MM.1S (cell line): ENCODE results near the gene NTRK3.

ENCODE experiments used
- DNase-seq: peaks from one replicate; pipeline ENCODE4 v3.0.0-alpha.2; 2015
- H2AFZ ChIP-seq: fragments of 300-600 bp; sonication (generic); 2 replicates; pipeline ENCODE4 v1.6.0; 2016; ENCODE audit warnings: antibody characterized with exemption, low read length
- H3F3A ChIP-seq: fragments of 300-600 bp; sonication (generic); 2 replicates; pipeline ENCODE4 v1.6.1; 2016; ENCODE audit warnings: mild to moderate bottlenecking, antibody characterized with exemption, low read length, moderate library complexity, mixed read lengths; ENCODE audit not compliant: insufficient read depth
- H3K27ac ChIP-seq: fragments of 300-600 bp; sonication (generic); 2 replicates; pipeline ENCODE4 v1.5.1; 2016; ENCODE audit warnings: mild to moderate bottlenecking, low read length
- H3K27me3 ChIP-seq: fragments of 300-600 bp; sonication (generic); replicated peaks from 2 replicates; pipeline ENCODE4 v1.6.0; 2016; ENCODE audit warnings: low read length; ENCODE audit not compliant: insufficient read depth
- H3K36me3 ChIP-seq: fragments of 300-600 bp; sonication (generic); replicated peaks from 2 replicates; pipeline ENCODE4 v1.6.1; 2016; ENCODE audit warnings: mild to moderate bottlenecking, low read length, mixed read lengths; ENCODE audit not compliant: insufficient read depth
- H3K4me1 ChIP-seq: fragments of 300-600 bp; sonication (generic); 2 replicates; pipeline ENCODE4 v1.6.1; 2016; ENCODE audit warnings: low read length, mixed read lengths
- H3K4me2 ChIP-seq: fragments of 300-600 bp; sonication (generic); 2 replicates; pipeline ENCODE4 v1.6.0; 2016; ENCODE audit warnings: low read depth, low read length
- H3K4me3 ChIP-seq: fragments of 300-600 bp; sonication (generic); 2 replicates; pipeline ENCODE4 v1.5.1; 2016; ENCODE audit warnings: low read length, mixed read lengths
- H3K79me2 ChIP-seq: fragments of 300-600 bp; sonication (generic); 2 replicates; pipeline ENCODE4 v1.6.1; 2016; ENCODE audit warnings: mixed run types, low read length, mixed read lengths
- H3K9ac ChIP-seq: fragments of 300-600 bp; sonication (generic); 2 replicates; pipeline ENCODE4 v1.6.1; 2016; ENCODE audit warnings: low read length, mixed read lengths
- H3K9me2 ChIP-seq: fragments of 300-600 bp; sonication (generic); replicated peaks from 2 replicates; pipeline ENCODE4 v1.6.1; 2016; ENCODE audit warnings: mild to moderate bottlenecking, low read length, mixed read lengths; ENCODE audit not compliant: insufficient read depth
- H3K9me3 ChIP-seq: fragments of 300-600 bp; sonication (generic); replicated peaks from 2 replicates; pipeline ENCODE4 v1.6.1; 2016; ENCODE audit warnings: mild to moderate bottlenecking, low read length, mixed read lengths; ENCODE audit not compliant: insufficient read depth
- H4K20me1 ChIP-seq: fragments of 300-600 bp; sonication (generic); 2 replicates; pipeline ENCODE4 v1.6.1; 2016; ENCODE audit warnings: mild to moderate bottlenecking, low read length, moderate library complexity, mixed read lengths; ENCODE audit not compliant: insufficient read depth
- CTCF ChIP-seq: fragments of 300-600 bp; sonication (generic); IDR thresholded peaks from 2 replicates; pipeline ENCODE4 v1.5.1; 2016; ENCODE audit warnings: antibody characterized with exemption, low read length, mixed read lengths
- EZH2 ChIP-seq: fragments of 300-600 bp; sonication (generic); optimal IDR thresholded peaks from 2 replicates; pipeline ENCODE3; 2017; ENCODE audit warnings: low read depth, mild to moderate bottlenecking, antibody characterized with exemption, low read length, mixed read lengths
- EZH2phosphoT487 ChIP-seq: fragments of 300-600 bp; sonication (generic); IDR thresholded peaks from 2 replicates; pipeline ENCODE4 v1.6.1; 2018; ENCODE audit warnings: antibody characterized with exemption, low read length

The NTRK3 gene

GRCh38 chr15:87929841-87930240, 326.7 kb downstream of the NTRK3 start:
- no peaks in the 10 kb centered on the region for H3K36me3 ChIP-seq
- H3K9ac ChIP-seq: no peak overlapping the region
- H3K27me3 ChIP-seq: no peaks in the 10 kb centered on the region
- no peak overlapping the region for H3K4me3 ChIP-seq
- H2AFZ ChIP-seq: no peak overlapping the region
- H3K4me1 ChIP-seq: no peaks in the 10 kb centered on the region
- TF ChIP-seq EZH2 (no peak), CTCF (no peak), EZH2phosphoT487 (no peak)
- H4K20me1 ChIP-seq: no peaks in the 10 kb centered on the region
- H3K9me2 ChIP-seq: no peaks in the 10 kb centered on the region
- no peaks in the 10 kb centered on the region for H3K79me2 ChIP-seq
- DNase-seq: no peak
- H3K27ac ChIP-seq: no peak overlapping the region
- H3K9me3 ChIP-seq: no peaks in the 10 kb centered on the region
- no peaks in the 10 kb centered on the region for H3F3A ChIP-seq
- H3K4me2 ChIP-seq: no peak overlapping the region

GRCh38 chr15:87924433-87924832, 332.1 kb downstream of the NTRK3 start:
- Histone ChIP-seq H3K9me3 (no peaks in the 10 kb centered on the region), H3K79me2 (no peaks in the 10 kb centered on the region), H3K27me3 (no peaks in the 10 kb centered on the region), H4K20me1 (no peaks in the 10 kb centered on the region), H3K4me3 (no peak overlapping the region), H3K4me1 (no peaks in the 10 kb centered on the region), H3F3A (no peaks in the 10 kb centered on the region), H3K36me3 (no peaks in the 10 kb centered on the region), H3K27ac (no peak overlapping the region), H3K4me2 (no peak overlapping the region), H3K9ac (no peak overlapping the region), H3K9me2 (no peaks in the 10 kb centered on the region), H2AFZ (no peak overlapping the region)
- no peak for DNase-seq
- TF ChIP-seq CTCF (no peak), EZH2phosphoT487 (no peak)

GRCh38 chr15:87919064-87919463, 337.5 kb downstream of the NTRK3 start:
- no peaks in the 10 kb centered on the region for H3K79me2 ChIP-seq
- H3K9me2 ChIP-seq: no peaks in the 10 kb centered on the region
- no peak overlapping the region for H2AFZ ChIP-seq
- no peak overlapping the region for H3K4me2 ChIP-seq
- no peak overlapping the region for H3K27ac ChIP-seq
- H3F3A ChIP-seq: no peaks in the 10 kb centered on the region
- H3K9ac ChIP-seq: no peak overlapping the region
- H3K36me3 ChIP-seq: no peaks in the 10 kb centered on the region
- H4K20me1 ChIP-seq: no peaks in the 10 kb centered on the region
- H3K9me3 ChIP-seq: no peaks in the 10 kb centered on the region
- no peaks in the 10 kb centered on the region for H3K27me3 ChIP-seq
- no peak for TF ChIP-seq EZH2phosphoT487
- no peak for TF ChIP-seq CTCF
- DNase-seq: no peak
- H3K4me3 ChIP-seq: no peak overlapping the region
- H3K4me1 ChIP-seq: no peaks in the 10 kb centered on the region

- H4K20me1 ChIP-seq: no peaks in the 10 kb centered on the region
- H2AFZ ChIP-seq: no peak overlapping the region
- H3K79me2 ChIP-seq: no peaks in the 10 kb centered on the region
- no peak overlapping the region for H3K4me3 ChIP-seq
- no peak for DNase-seq
- H3K27ac ChIP-seq: no peak overlapping the region
- H3K27me3 ChIP-seq: no peaks in the 10 kb centered on the region
- no peaks in the 10 kb centered on the region for H3K9me3 ChIP-seq
- no peaks in the 10 kb centered on the region for H3F3A ChIP-seq
- H3K9ac ChIP-seq: no peak overlapping the region
- H3K4me1 ChIP-seq: no peaks in the 10 kb centered on the region
- no peaks in the 10 kb centered on the region for H3K9me2 ChIP-seq
- no peaks in the 10 kb centered on the region for H3K36me3 ChIP-seq
- TF ChIP-seq EZH2 (no peak), CTCF (no peak)
- no peak overlapping the region for H3K4me2 ChIP-seq
These were observed 339.1 kb downstream of the NTRK3 start for GRCh38 chr15:87917480-87917879.
